Embryonic facial prominence (tissue), 1 donor: ENCODE data around the gene ZC3H4.
"Not testable (repeated sequence)": the region's sequence is repeated elsewhere in the genome, so short reads cannot be mapped to it uniquely, and the experiment has no call there.

Experiments used
- DNase-seq: peaks from one replicate; pipeline ENCODE4 v3.0.0-alpha.2; 2016; ENCODE audit errors: extremely low spot score

ZC3H4 gene

DNA sequence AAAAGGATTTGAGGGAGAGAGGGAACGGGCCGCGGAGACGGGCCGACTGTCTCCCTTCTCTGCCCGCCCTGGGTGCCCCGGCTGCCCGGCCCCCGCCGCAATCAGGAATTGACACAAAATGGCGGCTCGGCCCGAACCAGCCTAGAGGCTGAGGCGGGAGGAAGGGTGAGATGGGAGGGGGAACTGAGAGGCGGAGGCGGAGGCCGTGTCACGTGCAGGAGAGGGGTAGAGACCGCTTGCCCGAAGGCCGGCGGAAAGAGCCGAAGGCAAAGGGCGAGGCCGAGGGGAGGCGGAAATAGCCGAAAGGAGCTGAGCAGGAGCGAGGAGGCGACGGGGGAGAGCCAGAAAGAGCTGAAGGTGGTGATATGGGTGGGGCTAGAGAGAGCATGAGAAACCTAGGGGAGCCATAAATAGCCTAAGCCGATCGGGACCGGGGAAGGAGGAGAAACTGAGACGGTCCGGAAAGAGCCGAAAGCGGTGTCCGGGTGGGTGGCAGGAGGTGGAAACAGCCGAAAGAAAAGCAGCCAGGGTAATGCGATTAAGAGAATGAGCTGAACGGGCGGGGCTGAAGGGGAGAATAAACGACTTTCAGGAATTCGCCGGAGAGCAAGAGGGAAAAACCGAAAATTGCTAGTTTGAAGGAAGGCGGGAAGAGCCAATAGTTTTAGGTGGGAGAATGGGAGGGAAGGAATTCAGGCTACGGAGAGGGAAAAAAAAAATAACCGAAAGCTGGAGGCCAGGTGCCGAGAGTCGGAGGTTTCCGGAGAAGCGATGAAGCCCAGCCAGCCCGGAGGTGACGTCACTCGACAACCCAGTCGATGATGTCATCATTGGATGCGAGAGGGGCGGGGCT, at the start of gene ZC3H4:
ZC3H4 (minus strand) TSS at position 780 of the 853 bp plus-strand sequence. CDS start 1,192 bp downstream, outside the sequence.
- DNase-seq = peak; percentile 98

GRCh38 chr19:47161876-47162489, 48.4 kb upstream of the ZC3H4 start:
- no peak for DNase-seq

GRCh38 chr19:47158879-47159503, 45.4 kb upstream of the ZC3H4 start:
- DNase-seq = no peak

- no peak for DNase-seq
Observed at GRCh38 chr19:47158367-47158791, 44.8 kb upstream of the ZC3H4 start.

GRCh38 chr19:47157431-47158321, 44.1 kb upstream of the ZC3H4 start:
- DNase-seq = no peak

DNA sequence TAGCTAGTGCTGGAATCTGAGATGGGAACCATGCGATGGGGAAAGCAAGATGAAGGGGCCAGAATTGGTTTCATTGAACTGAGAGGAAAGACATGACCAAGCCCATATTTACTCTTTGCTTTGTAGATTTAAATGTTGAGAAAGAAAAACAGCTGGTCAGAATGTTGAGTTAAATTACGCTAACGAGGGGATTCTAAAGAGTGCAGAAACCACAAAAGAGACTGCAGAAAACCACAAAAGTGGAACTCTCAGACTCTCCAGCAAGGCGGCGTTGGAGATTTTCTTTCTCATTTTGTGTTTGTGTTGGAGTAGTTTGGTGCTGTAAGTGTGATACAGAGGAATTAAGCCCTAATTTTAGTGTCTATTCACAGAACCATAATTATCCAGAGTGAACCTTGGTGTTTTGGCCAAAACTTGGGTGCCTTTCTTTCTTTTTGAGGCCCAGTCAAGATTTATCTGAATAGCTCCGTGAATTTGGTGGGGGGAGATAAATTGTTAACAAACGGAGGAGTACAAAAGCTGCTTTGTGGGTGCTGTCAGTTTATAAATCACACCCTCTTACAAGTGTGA, 43.4 kb upstream of the ZC3H4 start:
- DNase-seq = no peak

DNA sequence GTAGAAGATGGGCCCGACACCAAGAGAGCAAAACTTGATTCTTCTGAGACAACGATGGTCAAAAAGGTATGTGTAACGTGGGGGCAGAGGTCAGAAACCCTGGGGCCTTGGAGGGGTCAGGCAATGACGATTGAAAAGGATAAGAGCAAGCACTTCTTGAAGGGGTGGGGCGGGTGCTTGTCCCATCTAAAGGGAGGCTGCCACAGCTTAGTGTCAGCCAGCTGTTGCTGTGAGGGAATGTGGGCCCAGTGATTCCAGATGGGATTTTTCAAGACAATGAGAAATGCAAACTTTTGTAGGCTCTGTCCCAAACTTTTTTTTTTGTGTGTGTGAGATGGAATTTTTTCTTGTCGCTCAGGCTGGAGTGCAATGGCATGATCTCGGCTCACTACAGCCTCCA, 41.6 kb upstream of the ZC3H4 start:
- DNase-seq = no peak

GRCh38 chr19:47153266-47153665, 39.7 kb upstream of the ZC3H4 start:
- no peak for DNase-seq

GRCh38 chr19:47152632-47153031, 39.1 kb upstream of the ZC3H4 start:
- DNase-seq = no peak

DNA sequence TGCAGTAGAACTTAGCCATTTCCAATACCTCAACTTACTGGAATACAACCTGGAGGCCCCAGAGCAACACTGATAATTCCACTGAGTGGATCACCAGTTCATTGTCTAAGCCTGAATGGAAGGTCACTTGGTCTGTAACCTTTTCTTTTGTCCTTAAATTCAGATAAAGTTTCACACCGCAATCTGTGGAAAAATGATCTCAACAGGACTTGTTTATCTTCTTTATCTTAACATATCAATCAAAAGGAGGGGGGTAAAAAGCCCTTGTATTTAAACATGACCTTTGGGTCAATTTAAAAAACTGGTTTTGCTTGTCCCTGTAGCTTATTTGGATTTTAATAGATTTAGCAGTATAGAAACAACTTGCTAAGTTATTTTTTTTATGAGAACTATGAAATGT, 38.6 kb upstream of the ZC3H4 start:
- DNase-seq = no peak

GRCh38 chr19:47151627-47152026, 38.1 kb upstream of the ZC3H4 start:
- no peak for DNase-seq

GRCh38 chr19:47146920-47147319, 33.3 kb upstream of the ZC3H4 start:
- no peak for DNase-seq

GRCh38 chr19:47145639-47146486, 32.3 kb upstream of the ZC3H4 start:
- DNase-seq = no peak

DNA sequence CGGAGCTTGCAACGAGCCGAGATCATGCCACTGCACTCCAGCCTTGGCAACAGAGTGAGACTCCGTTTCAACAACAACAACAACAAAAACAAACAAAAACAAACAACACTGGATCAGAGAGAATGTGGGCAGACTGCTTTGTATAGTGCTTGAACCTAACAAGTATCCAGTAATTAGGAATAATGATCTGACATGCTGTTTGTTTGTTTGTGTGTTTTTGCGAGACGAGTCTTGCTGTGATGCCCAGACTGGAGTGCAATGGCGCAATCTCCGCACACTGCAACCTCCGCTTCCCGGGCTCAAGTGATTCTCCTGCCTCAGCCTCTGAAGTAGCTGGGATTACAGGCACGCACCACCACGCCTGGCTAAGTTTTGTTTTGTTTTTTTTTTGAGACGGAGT, 31.1 kb upstream of the ZC3H4 start:
- DNase-seq = no peak

- DNase-seq = no peak
Observed at GRCh38 chr19:47143322-47144073, 29.9 kb upstream of the ZC3H4 start.

- DNase-seq = no peak
Observed at GRCh38 chr19:47142779-47143178, 29.2 kb upstream of the ZC3H4 start.

DNA sequence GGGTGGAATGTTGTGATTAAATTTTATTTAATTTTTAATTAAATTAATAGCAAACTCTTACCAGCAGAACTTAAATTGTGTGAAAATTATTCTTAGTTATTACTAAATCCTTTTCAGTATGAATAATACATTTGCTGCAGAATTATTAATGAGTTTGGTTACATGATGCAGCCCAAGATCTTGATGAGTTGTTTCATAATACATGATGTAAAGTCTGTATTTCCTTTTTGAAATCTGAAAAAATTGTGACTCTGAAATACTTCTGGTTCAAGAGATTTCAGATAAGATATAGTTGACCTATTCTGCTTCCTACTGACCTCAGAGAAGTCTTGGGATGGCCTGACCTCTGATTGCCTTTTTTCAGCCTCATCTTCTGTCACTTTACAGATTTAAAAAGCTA, 28.1 kb upstream of the ZC3H4 start:
- no peak for DNase-seq

- DNase-seq = not testable (repeated sequence)
Observed at GRCh38 chr19:47141252-47141651, 27.7 kb upstream of the ZC3H4 start.

GRCh38 chr19:47135156-47135555, 21.6 kb upstream of the ZC3H4 start:
- DNase-seq = no peak

GRCh38 chr19:47134545-47134944, 21.0 kb upstream of the ZC3H4 start:
- no peak for DNase-seq
